LNCaP clone FGC (cell line): Measurements from ENCODE around the gene S100A14.
A peak's percentile ranks its signal among the peaks of the same experiment; 100 is the strongest.

Experiments used
- DNase-seq: peaks from one replicate; pipeline ENCODE4 v3.0.0-alpha.2; 2011; ENCODE audit warnings: low read depth
- H3K4me3 ChIP-seq: 2 replicates; pipeline ENCODE4 v1.5.1; 2011; ENCODE audit warnings: mild to moderate bottlenecking, low read depth, low read length, control low read depth
- TF ChIP-seq, protein P1 (sequence below): IDR thresholded peaks from 2 replicates; pipeline ENCODE4 v1.5.1; 2012; ENCODE audit warnings: mild to moderate bottlenecking; ENCODE audit not compliant: control insufficient read depth, insufficient read depth; ENCODE audit errors: extremely low read depth

S100A14 gene

DNA sequence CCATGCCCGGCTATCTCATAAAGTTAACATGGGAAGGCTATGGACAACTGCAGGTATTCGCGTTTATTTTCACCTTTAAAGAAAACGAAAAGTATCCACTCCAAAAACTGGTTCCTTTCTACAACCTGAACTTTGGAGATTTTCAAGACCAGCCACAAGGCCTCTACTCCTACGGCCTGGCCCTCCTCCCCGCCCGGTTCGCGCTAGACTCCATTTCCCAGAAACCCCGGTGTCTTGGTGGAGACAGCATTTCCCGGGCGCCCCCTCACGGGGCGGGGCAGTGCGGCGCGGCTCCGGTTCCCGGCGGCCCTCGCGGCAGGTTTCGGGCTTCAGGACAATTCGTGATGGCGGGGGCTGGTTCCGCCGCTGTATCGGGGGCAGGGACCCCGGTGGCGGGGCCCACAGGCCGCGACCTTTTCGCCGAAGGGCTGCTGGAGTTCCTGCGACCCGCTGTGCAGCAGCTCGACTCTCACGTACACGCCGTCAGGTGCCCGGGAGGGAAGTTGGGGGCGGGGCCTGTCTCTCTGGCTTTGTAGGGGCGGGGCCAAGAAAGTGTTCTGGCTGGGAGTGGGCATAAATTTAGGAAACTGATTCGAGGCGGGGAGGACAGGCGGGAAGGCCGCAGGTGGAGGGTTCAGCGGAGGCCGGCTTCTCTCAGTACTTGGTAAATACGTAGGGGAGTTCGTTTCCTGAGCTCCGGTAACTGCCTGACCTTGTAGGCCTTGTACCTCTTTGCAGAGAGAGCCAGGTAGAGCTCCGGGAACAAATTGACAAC lies 42.5 kb upstream of the S100A14 start, which contains the start of gene SNAPIN:
Gene SNAPIN (plus strand): TSS at position 304 of the 775 bp plus-strand sequence. CDS start 41 bp downstream, at position 345.
- TF ChIP-seq, protein P1, sequence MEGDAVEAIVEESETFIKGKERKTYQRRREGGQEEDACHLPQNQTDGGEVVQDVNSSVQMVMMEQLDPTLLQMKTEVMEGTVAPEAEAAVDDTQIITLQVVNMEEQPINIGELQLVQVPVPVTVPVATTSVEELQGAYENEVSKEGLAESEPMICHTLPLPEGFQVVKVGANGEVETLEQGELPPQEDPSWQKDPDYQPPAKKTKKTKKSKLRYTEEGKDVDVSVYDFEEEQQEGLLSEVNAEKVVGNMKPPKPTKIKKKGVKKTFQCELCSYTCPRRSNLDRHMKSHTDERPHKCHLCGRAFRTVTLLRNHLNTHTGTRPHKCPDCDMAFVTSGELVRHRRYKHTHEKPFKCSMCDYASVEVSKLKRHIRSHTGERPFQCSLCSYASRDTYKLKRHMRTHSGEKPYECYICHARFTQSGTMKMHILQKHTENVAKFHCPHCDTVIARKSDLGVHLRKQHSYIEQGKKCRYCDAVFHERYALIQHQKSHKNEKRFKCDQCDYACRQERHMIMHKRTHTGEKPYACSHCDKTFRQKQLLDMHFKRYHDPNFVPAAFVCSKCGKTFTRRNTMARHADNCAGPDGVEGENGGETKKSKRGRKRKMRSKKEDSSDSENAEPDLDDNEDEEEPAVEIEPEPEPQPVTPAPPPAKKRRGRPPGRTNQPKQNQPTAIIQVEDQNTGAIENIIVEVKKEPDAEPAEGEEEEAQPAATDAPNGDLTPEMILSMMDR: no peak
- H3K4me3 ChIP-seq: peak within 1 kb of the TSS; percentile 88
- peak; percentile 63 for DNase-seq

DNA sequence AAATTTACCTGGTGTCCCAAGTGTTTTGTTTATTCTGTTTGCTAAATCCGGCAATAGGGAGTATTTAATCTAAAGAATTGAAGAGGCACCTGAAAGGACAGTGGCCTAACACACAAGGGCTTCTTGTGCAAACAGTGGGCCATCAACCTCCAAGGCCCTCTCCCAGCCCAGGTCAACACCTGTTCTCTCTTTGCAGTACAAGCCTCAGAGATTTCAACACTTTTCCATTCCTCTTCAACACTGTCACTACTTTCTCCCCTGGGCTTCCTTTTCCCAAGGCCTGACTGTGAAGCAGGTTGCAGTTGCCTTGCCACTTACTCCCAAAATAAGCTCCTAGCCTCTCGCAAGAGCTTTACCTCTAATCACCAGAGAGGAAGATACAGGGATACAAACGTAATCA lies 39.2 kb upstream of the S100A14 start:
- H3K4me3 ChIP-seq: no peak overlapping the region
- DNase-seq: no peak
- TF ChIP-seq, protein P1: no peak

DNA sequence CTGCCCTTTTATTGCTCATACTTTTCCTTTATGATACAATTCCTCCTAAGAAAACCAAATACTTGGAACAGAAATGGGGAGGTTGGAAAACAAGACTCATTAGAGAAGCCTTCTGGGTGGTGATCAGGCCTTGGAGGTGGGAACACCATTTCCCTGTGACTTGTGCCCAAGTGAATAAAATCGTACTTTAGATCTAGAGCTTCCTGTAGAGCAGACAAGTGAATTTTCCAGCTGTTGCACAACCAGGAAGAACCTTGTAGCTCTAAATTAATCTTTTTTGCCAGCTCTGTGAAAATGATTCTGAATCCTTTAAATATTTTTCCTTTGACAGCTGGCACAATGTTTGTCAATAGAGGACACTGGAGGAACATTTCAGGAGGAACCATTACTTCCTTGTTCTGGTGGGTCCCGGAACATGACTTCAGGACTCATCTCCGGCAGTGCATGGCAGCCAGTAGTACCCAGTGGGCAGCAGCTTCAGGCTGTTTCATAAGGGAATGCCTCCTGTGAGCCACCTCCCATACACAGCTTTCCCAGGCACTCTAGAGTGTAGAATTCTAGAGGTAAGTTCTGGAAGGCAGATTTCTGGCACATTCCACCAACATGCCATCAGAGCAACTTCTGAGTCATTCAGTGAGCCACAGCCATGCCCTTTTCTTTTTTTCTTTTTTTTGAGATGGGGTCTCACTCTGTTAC lies 36.8 kb upstream of the S100A14 start:
- H3K4me3 ChIP-seq: no peak overlapping the region
- TF ChIP-seq, protein P1: no peak
- DNase-seq: no peak

DNA sequence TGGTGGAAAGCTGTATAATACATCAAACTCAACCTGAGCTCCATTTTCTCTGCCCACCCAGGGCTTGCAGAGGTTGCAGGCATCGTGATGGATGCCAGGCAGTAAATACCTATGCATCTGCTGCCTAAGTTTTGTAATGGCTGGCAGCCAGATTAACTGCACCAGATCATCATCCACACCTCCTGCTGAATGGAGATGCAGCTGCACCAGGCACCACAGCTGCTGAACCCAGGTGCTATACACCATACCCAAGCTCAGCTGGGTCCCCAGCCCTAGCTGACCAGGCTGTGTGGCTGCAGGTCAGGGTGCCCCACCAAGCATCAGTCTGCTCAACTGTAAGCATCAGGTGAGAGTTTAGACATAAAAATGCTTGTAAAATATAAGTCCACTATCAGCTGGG lies 35.6 kb upstream of the S100A14 start:
- TF ChIP-seq, protein P1: no peak
- no peak for DNase-seq
- no peak overlapping the region for H3K4me3 ChIP-seq

DNA sequence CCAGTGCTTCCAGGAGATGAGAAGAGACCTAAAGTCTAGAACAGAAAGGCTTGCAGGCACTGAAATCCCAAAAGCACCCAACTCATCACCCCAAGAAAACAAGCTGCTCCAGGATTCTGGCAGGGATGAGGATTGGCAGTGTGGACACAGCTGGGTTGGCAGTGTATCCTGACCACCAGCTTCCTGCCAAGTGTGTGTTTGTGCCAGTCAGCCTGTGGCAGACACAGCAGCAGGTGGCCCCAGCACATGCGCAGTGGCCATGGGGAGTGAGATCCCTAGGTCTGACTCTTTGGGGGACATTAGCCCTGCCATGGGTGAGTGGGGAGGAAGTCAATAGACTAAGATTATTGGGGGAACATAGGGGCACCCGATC lies 33.7 kb upstream of the S100A14 start:
- TF ChIP-seq, protein P1: no peak
- H3K4me3 ChIP-seq: no peak overlapping the region
- DNase-seq: peak; percentile 94

DNA sequence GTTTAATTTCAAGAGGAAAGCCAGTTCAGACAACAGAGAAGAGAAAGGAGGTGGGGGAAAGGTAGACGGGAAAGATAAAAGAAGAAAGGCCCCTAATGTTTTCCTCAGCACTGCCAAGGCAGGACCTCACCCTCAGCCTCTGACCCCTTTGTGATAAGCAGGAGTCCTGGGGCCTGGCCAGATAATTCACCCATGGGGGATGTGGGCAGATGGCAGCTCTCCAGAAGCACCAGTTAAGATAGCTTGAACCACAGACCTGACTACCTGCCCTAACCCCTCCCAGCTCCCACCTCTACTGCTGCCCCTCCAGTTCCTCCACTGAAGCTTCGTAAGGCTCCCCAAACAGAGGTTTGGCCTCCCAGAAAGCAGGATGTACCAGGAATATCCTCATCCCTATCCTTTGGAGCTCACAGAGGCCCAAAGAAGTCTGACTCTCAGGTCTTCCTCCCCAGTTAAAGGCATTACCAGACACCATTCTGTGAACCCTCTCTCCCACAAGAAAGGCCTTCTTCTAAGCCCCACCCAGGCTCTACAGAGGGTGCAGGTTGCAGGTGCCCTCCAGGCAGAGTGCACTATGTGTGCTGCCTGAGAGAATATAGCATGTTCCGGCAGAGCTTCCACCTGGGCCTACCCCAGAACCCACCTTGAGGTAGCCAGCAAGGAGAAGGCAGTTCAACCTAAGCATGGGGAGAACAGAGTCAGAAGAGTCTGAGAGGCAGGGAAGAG lies 33.2 kb upstream of the S100A14 start:
- no peak overlapping the region for H3K4me3 ChIP-seq
- TF ChIP-seq, protein P1: no peak
- no peak for DNase-seq
